Right hindlimb (tissue), 1 donor: ENCODE results near the gene ACSM2A.
"Not testable (repeated sequence)": the region's sequence is repeated elsewhere in the genome, so short reads cannot be mapped to it uniquely, and the experiment has no call there.

Experiments
- DNase-seq: peaks from one replicate; pipeline ENCODE4 v3.0.0-alpha.2; 2018

Gene ACSM2A

DNA sequence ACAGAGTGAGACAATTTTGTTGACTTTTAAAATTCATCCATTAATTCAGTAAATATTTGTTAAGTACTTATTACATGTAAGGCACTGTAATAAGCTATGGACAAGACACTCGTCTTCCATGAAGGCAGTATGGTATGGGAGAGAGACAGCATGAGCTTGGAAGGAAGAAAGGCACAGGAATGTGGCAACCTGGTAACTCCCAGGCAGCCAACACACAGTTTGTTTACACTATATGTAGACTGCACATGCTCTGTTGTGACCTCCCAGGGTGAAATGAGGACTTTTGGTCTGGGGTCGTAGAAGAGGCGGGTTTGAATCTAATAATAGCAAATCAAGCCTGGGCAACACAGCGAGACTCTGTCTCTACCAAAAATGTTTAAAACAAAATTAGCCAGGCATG is 9.0 kb downstream of the ACSM2A start:
- not testable (repeated sequence) for DNase-seq

DNA sequence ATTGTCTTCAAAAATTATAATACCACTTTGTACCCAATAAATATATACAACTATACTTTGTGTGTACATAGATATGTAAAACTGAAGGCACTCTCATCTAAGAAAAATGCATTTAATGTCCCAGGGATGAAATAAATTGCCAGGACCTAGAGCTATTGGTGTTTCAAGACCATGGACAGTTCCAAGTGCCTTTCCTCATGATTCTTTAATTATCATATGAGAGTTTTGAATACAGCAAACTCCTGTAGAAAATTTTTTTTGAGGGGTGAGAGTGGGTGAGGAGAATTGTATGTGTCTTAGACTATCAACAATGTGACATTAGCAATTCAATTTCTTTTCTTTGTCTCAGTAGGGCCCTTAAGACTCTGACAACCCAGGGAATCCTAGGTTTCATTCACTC is 17.6 kb downstream of the ACSM2A start:
- not testable (repeated sequence) for DNase-seq

DNA sequence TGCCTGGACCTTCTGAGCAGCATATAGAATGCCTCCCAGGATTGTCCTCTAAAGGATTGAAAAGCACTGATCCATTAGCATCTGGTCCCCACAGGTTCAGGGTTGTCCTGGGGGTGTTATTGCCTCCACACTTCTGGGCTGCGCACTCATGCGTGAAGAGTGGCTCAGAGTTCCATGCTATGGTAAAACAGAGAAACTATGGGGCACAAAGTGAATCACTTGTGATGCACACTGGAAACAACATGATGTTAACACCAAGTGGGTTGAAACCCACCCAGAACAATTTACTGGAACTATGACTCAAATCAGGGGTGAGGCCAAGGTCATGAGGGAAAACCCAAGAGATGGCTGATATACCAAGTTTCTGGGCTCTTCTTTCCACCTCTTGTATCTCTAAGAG is 18.6 kb downstream of the ACSM2A start:
- not testable (repeated sequence) for DNase-seq

DNA sequence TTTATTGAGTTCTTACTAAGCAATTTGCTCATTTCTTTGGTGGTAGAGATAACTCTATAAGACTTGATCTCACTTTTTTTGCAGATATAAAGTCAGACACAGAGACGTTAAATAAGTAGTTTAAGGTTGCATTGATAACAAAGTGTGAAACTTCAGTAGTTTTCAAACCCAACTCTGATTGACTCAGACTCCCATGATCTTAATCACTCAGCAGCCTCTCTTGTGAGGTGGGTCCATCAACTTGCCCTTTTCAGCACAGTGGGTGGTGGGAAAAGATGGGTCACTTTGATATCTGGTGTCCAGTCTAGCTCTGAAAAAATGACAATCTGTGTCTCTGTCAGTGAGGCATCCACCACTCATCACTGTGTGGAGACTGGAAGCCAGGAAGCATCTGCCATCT is 19.4 kb downstream of the ACSM2A start:
- not testable (repeated sequence) for DNase-seq

DNA sequence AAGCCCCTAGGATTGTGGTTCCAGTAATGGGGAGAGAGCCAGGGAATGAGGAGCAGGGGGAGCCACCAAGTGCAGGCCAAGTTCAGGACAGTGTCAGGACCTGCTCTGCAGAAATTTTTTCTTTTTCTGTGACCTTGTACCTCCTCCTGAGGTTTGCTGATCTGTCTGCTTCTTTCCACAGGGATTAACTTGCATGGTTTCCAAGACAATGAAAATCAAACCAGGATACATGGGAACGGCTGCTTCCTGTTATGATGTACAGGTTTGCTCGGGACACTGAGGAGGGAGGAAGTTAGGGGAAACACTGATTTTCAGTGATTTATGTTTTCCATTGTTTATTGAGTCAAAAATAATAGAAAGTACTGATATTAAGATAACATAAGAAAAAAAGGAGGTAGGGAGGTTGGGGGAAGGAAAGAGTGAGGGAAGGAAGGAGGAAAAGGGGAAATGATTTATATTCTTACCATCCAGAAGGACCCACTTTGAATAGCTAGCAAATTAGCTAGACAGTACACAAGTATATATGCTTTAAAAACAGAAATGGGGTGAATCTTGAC is 25.9 kb downstream of the ACSM2A start:
- not testable (repeated sequence) for DNase-seq

DNA sequence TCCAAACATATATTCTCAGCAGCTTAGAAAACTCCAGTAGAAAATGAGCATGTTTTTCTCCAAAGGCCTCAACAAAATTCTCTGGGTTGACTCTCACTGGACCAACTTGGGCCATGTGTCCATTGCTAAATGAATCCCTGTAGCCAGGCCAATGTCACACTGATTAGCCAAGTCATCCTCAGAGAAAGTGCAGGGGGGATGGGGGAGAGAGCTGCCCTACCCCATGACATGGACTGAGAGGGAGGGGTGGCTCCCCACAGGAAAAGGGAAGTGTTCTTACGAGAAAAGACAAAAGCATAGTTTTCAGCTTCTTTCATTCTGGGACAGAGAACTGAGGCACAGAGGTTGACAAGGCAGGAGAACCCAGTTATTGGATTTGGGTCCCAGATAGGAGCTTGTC is 32.7 kb downstream of the ACSM2A start:
- DNase-seq = not testable (repeated sequence)

DNA sequence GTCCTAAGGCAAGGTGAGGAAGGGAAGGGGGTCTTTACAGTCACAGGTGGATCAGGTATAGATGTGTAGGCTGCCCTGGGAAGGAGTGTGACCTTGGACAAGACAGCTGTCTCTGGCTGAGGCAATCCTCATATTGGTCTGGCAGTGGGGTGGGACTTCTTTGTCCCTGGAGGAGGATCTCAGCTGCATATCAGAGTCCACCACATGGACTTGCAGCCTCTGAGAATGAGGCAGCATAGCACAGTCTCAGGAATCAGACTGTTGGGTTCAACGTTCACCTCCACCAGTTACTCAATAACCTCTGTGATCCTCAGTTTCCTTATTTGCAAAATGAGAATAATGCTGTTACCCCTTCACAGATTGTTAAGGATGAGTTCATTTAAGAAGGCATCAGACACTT is 33.4 kb downstream of the ACSM2A start:
- no peak for DNase-seq

DNA sequence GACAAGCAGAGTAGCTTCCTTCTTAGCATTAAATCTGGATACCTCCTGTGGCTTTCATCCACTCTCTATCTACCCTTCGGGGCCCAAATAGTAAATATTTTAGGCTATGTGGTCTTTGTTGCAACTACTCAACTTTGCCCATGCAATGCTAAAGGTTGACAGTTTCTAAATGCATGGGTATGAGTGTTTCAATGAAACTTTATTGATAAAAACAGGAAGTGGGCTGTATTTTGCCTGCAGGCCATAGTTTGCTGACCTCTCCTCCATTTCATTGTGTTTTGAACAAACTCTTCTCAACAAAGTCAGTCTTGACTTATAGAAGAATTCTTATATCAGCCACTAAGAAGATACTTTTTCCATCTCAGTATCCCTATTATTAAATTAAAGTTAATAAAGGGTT is 34.1 kb downstream of the ACSM2A start:
- DNase-seq = no peak

DNA sequence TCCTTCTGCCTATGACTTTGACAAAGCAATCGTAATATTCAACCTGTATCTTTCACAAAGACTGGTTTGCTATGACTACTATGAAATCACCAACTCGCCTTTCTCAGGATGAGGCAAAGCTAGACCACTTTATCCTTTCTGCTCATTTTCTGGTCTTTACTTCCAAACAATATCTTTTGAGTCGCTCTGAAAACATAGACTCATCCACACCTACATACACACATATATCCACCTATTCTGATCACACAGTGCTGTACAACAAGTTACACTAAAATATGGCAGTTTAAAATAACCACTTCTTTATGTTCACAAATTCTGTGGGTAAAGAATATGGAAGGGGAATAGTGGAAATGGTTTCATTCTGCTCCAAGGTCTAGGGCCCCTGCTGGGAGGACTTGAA is 39.7 kb downstream of the ACSM2A start:
- DNase-seq = not testable (repeated sequence)

DNA sequence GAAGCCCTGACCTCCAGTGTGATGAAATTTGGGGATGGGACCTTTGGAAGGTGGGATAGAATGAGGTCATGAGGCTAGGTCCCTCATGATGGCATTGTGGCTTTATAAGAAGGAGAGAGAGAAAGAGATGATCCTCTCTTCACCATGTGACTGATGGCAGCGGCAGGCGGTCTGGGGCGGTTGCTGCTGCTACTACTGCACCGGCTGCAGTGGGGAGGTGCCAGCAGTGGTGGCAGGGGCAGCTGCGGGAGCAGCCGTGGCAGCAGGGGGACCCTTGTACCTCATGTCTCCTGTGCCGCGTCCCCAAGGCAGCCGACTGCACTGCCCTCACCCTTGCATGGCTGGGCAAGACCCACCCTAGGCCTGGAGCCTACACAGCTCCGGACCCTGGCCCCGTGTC is 40.1 kb downstream of the ACSM2A start:
- not testable (repeated sequence) for DNase-seq

DNA sequence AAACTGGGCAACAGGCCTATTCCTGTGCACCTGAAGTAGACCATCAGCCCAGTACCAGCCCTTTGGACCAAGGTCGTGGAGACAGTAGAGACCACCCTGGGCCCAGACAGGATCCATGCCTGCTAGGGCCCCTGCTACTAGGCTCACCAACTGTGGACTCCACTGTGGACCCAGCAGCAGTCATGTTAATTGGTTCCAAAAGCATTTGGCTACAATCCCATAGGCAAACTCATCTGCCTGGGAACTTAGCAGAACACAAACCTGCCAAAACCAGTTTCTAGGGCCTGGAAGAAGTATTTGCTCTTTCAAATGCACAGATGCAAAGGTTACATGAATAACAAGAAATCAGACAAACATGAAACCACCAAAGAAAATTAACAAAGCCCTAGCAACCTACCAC is 53.1 kb downstream of the ACSM2A start:
- DNase-seq = no peak

DNA sequence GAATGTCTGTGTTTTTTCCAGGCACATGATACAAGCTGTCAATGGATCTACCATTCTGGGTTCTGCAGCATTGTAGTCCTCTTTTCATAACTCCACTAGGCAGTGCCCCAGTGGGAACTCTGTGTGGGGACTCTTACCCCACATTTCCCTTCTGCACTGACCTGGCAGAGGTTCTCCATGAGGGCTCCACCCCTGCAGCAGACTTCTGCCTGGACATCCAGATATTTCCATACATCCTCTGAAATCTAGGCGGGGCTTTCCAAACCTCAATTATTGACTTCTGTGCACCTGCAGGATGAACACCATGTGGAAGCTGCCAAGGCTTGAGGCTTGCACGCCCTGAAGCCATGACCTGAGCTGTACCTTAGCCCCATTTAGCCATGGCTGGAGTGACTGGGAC is 56.0 kb downstream of the ACSM2A start:
- DNase-seq = no peak

DNA sequence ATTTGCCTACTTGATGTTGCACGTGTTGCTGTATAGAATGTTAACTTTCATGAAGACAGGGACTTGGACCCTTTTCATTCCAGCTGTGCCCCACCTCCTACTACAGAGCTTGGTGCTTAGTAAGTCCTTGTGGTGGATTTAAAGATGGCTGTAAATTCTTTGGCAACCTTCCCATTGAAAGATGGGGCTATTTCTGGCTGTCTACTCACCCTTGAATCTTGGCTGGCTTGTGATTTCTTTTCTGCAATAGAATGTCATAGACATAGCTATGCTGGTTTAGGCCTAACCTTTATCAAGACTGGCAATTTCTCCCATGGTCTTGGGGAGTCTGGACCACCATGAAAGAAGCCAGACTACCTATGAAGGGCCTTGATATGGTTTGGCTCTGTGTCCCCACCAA is 59.0 kb downstream of the ACSM2A start:
- no peak for DNase-seq

DNA sequence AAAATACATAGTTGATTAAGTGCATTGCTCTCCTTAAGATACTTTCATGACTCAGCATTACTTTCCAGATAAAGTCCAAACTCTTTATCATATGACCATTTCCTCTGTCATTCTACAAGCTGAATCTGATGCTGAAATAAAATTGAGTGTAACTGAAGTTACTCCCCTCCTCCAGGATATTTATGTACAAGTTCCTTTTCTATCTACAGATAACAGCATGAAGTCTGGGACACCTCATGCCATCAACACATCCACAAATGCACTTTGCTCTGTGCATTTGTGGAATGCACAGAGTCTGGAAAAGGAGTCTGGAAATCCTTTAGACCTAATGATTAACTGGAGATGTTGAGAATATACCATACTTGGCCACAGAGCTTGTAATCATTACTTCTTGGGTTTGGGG is 64.4 kb downstream of the ACSM2A start:
- DNase-seq = no peak

DNA sequence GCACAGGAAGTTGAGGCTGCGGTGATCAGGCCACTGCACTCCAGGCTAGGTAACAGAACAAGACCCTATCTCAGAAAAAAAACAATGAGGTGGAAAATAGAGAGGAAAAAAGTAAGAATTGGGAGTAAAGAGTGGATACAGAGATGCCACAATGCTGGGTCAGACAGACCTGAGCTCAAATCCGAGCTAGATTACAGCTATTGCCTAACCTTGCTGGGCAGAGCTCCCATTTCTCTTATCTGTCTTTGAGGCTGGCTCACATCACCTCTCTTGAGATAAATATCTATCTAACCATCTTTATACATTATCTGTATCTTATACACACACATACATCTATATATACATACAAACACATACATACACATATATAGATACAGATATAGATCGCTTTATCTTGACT is 65.8 kb downstream of the ACSM2A start:
- no peak for DNase-seq

DNA sequence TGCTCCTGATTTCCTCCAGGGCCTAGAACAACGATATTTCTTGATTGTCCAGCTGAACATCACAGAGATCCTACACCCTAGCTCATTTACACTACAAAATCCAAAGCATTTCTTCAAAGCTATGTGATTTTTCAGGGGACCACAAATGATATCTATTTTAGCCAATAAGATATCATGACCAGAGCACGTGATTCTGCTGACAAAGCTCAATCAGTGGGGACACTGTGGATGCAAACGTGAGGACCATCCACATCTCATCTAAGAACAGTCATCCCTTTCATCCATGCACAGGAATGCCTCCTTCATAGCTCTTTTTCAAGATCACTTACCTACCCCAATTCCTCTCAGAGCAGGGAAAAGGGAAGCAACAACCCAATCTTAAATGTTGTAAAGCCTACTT is 67.9 kb downstream of the ACSM2A start:
- DNase-seq = no peak

DNA sequence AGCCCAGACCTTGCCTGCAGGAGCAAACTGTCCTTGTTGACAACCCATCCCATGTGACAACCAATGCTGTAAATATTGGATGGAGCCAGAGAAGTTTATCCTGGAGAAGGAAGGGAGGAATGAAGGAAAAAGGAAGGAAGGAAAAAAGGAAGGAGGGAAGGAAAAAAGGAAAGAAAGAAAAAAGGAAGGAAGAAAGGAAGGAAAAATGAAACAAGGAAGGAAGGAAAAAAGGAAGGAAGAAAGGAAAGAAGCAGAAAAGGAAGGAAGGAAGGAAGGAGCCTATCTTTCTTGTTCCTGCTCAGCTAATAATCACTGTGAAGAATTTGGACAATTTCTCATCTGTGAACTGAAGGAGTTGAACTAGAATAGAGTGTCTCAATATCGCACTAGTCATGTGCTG is 68.8 kb downstream of the ACSM2A start:
- DNase-seq = no peak

DNA sequence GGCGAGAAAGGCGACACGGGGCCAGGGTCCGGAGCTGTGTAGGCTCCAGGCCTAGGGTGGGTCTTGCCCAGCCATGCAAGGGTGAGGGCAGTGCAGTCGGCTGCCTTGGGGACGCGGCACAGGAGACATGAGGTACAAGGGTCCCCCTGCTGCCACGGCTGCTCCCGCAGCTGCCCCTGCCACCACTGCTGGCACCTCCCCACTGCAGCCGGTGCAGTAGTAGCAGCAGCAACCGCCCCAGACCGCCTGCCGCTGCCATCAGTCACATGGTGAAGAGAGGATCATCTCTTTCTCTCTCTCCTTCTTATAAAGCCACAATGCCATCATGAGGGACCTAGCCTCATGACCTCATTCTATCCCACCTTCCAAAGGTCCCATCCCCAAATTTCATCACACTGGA is 80.5 kb downstream of the ACSM2A start:
- not testable (repeated sequence) for DNase-seq

DNA sequence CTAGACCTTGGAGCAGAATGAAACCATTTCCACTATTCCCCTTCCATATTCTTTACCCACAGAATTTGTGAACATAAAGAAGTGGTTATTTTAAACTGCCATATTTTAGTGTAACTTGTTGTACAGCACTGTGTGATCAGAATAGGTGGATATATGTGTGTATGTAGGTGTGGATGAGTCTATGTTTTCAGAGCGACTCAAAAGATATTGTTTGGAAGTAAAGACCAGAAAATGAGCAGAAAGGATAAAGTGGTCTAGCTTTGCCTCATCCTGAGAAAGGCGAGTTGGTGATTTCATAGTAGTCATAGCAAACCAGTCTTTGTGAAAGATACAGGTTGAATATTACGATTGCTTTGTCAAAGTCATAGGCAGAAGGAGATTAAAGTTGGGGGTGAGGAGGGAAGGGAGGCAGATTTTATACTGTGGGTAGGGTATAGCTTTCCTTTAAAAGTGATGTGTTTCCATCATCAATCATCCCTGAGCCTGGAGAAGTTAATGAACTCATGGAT is 81.0 kb downstream of the ACSM2A start:
- not testable (repeated sequence) for DNase-seq

DNA sequence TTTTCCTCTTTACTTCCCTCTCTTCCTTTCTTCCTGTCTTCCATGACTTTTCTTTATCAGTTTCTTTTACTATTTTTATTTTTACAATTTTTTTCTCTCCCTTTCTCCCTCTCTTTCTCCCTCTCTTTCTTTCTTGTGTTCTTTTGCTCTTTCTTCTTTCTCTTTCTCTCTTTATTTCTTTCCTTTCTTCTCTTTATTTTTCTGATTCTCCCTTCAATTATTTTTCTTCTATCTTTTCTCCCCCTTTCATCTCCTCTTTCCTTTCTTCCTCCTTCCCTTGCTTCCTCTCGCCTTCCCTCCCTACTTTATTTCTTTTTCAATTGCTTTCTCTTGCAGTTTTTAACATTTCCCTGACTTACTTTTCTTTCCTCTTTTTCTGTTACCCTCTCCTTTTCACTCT is 85.3 kb downstream of the ACSM2A start:
- DNase-seq = not testable (repeated sequence)
